ENCODE data around the gene AMBP. TPM values are rescaled to one million over a fixed set of nuclear protein-coding genes. Genes with fewer than 3 reads are reported as not detected.

Gene AMBP
- total RNA-seq, 1 experiment from 2014 or later: not detected

DNA sequence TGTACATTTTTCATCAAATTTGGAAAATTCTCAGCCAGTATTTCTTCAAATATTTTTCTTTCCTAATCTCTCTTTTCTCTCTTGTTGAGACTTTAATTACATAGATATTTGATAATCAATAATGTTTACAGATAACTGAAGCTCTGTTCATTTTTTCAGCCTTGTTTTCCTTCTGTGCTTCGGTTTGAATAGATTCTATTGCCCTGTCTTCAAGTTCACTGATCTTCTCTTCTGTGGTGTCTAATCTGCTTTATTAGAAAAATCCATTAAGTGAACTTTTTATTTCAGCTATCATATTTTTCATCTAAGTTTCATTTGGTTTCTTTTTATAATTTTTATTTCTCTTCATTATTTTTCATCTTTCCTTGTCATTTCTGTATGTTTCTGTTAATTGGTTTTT, 54.1 kb downstream of the AMBP start:
- no peak overlapping the region for H3K27ac Mint-ChIP-seq (ENCODE audit: low read depth, unreplicated experiment)
- intact Hi-C loops (cut with micrococcal nuclease): no loop called here
- DNase-seq (ENCODE audit: unreplicated experiment): no peak
- BruUV-seq (replicated peaks): no TSS peak
- ChIA-PET CTCF (interaction anchor here (0.6 to 0.9 kb wide), 2 partner anchors 118 to 341 kb away, joined by 3 read pairs; no protein-coding TSS in a partner anchor), POLR2A (no interaction called here)
- TF ChIP-seq CTCF (IDR thresholded peaks at IDR 0.05; ENCODE audit: unreplicated experiment): no peak
- H3K4me3 Mint-ChIP-seq (ENCODE audit: unreplicated experiment): no peak overlapping the region
- peaks cover 7% of the 10 kb centered on the region for H3K36me3 Mint-ChIP-seq (ENCODE audit: insufficient read depth, unreplicated experiment)
- no peaks in the 10 kb centered on the region for H3K27me3 Mint-ChIP-seq (ENCODE audit: insufficient read depth, unreplicated experiment)
- peaks cover 17% of the 10 kb centered on the region for H3K9me3 Mint-ChIP-seq (ENCODE audit: unreplicated experiment)
- H3K4me1 Mint-ChIP-seq (ENCODE audit: insufficient read depth, unreplicated experiment): no peaks in the 10 kb centered on the region

- no peak for TF ChIP-seq CTCF (IDR thresholded peaks at IDR 0.05; ENCODE audit: unreplicated experiment)
- no peak for DNase-seq (ENCODE audit: unreplicated experiment)
- peaks cover 17% of the 10 kb centered on the region for H3K9me3 Mint-ChIP-seq (ENCODE audit: unreplicated experiment)
- H3K4me3 Mint-ChIP-seq (ENCODE audit: unreplicated experiment): no peak overlapping the region
- H3K27ac Mint-ChIP-seq (ENCODE audit: low read depth, unreplicated experiment): no peak overlapping the region
- BruUV-seq (replicated peaks): no TSS peak
- POLR2A ChIA-PET: no interaction called here
- CTCF ChIA-PET: interaction anchor here (1.1 kb wide), 1 partner anchor 58 kb away, joined by 3 read pairs; no protein-coding TSS in a partner anchor
- intact Hi-C loops (cut with micrococcal nuclease): no loop called here
- no peaks in the 10 kb centered on the region for H3K27me3 Mint-ChIP-seq (ENCODE audit: insufficient read depth, unreplicated experiment)
- peaks cover 8% of the 10 kb centered on the region for H3K36me3 Mint-ChIP-seq (ENCODE audit: insufficient read depth, unreplicated experiment)
- H3K4me1 Mint-ChIP-seq (ENCODE audit: insufficient read depth, unreplicated experiment): no peaks in the 10 kb centered on the region
Observed at GRCh38 chr9:114021578-114021977, 56.5 kb downstream of the AMBP start.

DNA sequence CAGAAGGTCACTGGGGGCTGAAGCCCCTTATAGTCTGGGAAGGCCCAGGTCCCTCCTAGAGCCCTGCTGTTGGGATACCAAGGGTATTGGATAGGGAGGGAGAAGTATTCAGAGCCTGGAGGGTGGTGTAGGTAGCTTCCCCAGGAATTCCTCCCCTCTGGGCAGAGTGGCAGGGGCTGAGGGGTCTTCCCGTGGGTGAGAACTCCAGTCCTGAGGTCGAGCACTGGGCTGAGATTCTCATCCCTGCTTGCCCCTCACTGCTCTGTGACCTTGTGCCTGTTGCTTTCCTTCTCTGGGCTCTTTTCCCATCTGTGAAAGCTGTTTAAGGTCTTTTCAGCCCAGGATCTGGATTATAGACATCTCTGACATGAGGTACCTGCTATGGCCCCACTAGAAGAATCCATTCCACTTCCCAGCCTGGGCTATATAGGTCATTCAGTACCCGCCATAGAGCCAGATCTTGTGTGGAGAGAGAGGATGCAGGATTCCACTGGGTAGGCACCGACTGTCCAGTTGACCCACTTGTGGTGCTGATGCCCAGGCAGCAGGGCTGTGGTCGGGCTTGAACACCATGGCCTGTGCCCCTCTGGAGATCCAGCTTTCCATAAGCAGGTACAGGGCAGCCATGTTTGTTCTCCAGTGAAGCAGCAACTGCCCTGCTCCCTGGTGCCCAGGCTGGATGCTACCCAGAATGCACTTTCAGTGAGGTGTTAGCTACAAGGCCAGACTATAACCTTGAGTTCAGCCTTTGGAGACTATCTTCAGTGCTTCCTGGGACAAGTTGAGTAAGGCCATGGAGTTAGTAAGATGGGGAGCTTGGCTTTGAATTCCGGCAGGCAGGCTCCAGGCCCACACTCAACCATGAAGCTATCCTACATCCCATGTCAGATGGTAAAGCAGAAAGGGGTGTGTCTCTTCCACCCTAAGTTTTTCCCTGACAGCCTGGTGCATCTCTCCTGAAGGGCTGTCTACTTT, 60.1 kb downstream of the AMBP start:
- Mint-ChIP-seq H3K4me3 (ENCODE audit: unreplicated experiment) (no peak overlapping the region), H3K9me3 (ENCODE audit: unreplicated experiment) (peaks cover 7% of the 10 kb centered on the region), H3K27me3 (ENCODE audit: insufficient read depth, unreplicated experiment) (no peaks in the 10 kb centered on the region), H3K27ac (ENCODE audit: low read depth, unreplicated experiment) (no peak overlapping the region), H3K36me3 (ENCODE audit: insufficient read depth, unreplicated experiment) (peaks cover 11% of the 10 kb centered on the region), H3K4me1 (ENCODE audit: insufficient read depth, unreplicated experiment) (no peaks in the 10 kb centered on the region)
- BruUV-seq (replicated peaks): no TSS peak
- CTCF ChIA-PET: no interaction called here
- no peak for TF ChIP-seq CTCF (IDR thresholded peaks at IDR 0.05; ENCODE audit: unreplicated experiment)
- no peak for DNase-seq (ENCODE audit: unreplicated experiment)
- intact Hi-C loops (cut with micrococcal nuclease): no loop called here
- POLR2A ChIA-PET: interaction anchor here (1.1 kb wide), 1 partner anchor 8 kb away, joined by 3 read pairs; no protein-coding TSS in a partner anchor

DNA sequence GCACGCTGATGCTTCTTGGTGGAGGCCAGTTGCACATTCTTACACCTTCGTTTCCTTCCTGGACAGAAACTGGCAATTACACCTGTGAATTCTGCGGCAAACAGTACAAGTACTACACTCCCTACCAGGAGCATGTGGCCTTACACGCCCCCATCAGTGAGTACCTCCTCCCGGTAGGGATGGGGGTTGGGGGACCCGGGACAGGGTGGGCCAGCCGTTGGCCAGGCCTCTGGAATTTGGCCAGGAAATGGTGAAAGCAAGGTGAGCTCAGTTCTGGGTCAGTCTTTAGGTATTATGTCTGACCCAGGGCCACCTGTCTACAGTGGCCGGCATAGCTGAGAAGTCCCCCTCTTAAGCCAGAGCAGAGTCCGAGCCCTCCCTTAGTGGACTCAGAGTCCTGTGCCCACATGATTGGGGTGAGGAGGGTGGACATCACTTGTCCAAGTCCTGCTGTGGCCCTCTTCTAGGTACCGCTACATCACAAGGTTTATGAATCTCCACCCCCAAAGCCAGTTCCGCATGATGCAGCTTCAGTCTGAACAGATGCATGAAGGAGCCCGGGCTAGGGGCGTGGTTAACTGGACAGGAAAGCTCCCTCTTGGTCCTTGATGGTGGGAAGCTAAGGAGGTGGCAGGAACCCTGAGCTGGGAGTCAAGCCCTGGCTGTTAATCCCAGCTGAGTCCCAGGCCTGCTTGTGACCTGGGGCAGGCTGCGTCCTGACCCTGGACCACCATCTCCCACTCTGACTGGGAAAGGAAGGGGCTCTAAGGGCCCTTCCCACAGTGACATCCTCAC, 61.3 kb downstream of the AMBP start:
- intact Hi-C loops (cut with micrococcal nuclease): no loop called here
- DNase-seq (ENCODE audit: unreplicated experiment): no peak
- BruUV-seq (replicated peaks): no TSS peak
- no peak overlapping the region for H3K27ac Mint-ChIP-seq (ENCODE audit: low read depth, unreplicated experiment)
- no peaks in the 10 kb centered on the region for H3K4me1 Mint-ChIP-seq (ENCODE audit: insufficient read depth, unreplicated experiment)
- ChIA-PET POLR2A (interaction anchor here (1.1 kb wide), 1 partner anchor 10 kb away, joined by 3 read pairs; no protein-coding TSS in a partner anchor), CTCF (interaction anchor here (1.1 kb wide), 1 partner anchor 11 kb away, joined by 3 read pairs; no protein-coding TSS in a partner anchor)
- peaks cover 6% of the 10 kb centered on the region for H3K9me3 Mint-ChIP-seq (ENCODE audit: unreplicated experiment)
- TF ChIP-seq CTCF (IDR thresholded peaks at IDR 0.05; ENCODE audit: unreplicated experiment): no peak
- H3K36me3 Mint-ChIP-seq (ENCODE audit: insufficient read depth, unreplicated experiment): peaks cover 11% of the 10 kb centered on the region
- no peaks in the 10 kb centered on the region for H3K27me3 Mint-ChIP-seq (ENCODE audit: insufficient read depth, unreplicated experiment)
- H3K4me3 Mint-ChIP-seq (ENCODE audit: unreplicated experiment): no peak overlapping the region
